ENCODE measurements around the gene EMC8.

DNA sequence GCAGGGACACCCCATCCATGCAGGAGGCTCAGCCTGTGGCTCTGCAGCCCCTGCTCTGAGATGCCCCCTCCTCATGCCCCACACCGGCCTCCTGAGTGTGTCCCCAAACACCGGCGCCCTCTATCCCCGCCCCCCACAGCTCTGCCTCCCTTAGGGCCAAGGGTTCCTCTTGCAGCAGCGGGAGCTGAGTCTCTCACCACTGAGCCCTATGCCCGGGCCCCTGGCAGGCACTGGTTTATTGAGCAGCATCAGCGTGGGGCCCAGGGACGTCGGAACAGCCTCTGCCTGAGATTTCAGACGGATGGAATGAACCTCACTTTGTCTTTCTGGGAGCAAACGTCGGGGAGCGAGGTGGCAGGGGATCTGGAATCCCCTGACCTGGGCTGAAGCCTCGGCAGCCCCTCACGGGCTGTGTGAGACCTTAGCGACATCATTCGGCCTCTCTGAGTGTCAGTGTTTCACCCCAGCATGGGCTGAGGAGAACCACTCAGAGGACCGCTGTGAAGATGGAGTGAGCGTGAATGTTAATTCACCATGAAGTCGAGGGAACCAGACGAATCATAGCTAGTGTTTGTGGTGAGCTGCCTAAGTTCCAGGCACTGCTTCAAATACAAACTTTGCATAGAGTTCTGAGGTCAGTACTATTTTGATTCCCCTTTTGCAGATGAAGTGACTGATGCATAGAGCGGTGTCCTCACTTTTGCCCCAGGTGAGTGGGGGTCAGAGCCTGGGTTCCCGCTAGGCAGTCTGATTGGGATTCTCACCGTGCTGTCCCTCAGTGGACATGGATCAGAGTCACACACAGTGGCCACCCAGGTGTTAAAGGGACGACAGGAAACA is 43.2 kb downstream of the EMC8 start:
- TF ChIP-seq, protein P1, sequence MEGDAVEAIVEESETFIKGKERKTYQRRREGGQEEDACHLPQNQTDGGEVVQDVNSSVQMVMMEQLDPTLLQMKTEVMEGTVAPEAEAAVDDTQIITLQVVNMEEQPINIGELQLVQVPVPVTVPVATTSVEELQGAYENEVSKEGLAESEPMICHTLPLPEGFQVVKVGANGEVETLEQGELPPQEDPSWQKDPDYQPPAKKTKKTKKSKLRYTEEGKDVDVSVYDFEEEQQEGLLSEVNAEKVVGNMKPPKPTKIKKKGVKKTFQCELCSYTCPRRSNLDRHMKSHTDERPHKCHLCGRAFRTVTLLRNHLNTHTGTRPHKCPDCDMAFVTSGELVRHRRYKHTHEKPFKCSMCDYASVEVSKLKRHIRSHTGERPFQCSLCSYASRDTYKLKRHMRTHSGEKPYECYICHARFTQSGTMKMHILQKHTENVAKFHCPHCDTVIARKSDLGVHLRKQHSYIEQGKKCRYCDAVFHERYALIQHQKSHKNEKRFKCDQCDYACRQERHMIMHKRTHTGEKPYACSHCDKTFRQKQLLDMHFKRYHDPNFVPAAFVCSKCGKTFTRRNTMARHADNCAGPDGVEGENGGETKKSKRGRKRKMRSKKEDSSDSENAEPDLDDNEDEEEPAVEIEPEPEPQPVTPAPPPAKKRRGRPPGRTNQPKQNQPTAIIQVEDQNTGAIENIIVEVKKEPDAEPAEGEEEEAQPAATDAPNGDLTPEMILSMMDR (IDR thresholded peaks at IDR 0.05; ENCODE audit: low read depth, low read length, missing input control), result no peak
- no peak for TF ChIP-seq FOXA1 (IDR thresholded peaks at IDR 0.05)
- no peak for TF ChIP-seq RAD21 (IDR thresholded peaks at IDR 0.05)
- TF ChIP-seq GABPA (IDR thresholded peaks at IDR 0.05 in 1 of 2, conservative IDR thresholded peaks at IDR 0.05 in 1 of 2), result no peak
- no peak for TF ChIP-seq YY1 (IDR thresholded peaks at IDR 0.05)
- TF ChIP-seq SP1 (IDR thresholded peaks at IDR 0.05), result no peak
- no peak for TF ChIP-seq TAF1 (conservative IDR thresholded peaks at IDR 0.05)
- TF ChIP-seq JUND (IDR thresholded peaks at IDR 0.05), result no peak
- TF ChIP-seq, protein P2, sequence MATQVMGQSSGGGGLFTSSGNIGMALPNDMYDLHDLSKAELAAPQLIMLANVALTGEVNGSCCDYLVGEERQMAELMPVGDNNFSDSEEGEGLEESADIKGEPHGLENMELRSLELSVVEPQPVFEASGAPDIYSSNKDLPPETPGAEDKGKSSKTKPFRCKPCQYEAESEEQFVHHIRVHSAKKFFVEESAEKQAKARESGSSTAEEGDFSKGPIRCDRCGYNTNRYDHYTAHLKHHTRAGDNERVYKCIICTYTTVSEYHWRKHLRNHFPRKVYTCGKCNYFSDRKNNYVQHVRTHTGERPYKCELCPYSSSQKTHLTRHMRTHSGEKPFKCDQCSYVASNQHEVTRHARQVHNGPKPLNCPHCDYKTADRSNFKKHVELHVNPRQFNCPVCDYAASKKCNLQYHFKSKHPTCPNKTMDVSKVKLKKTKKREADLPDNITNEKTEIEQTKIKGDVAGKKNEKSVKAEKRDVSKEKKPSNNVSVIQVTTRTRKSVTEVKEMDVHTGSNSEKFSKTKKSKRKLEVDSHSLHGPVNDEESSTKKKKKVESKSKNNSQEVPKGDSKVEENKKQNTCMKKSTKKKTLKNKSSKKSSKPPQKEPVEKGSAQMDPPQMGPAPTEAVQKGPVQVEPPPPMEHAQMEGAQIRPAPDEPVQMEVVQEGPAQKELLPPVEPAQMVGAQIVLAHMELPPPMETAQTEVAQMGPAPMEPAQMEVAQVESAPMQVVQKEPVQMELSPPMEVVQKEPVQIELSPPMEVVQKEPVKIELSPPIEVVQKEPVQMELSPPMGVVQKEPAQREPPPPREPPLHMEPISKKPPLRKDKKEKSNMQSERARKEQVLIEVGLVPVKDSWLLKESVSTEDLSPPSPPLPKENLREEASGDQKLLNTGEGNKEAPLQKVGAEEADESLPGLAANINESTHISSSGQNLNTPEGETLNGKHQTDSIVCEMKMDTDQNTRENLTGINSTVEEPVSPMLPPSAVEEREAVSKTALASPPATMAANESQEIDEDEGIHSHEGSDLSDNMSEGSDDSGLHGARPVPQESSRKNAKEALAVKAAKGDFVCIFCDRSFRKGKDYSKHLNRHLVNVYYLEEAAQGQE (IDR thresholded peaks at IDR 0.05), result no peak
- TF ChIP-seq NR2F2 (IDR thresholded peaks at IDR 0.05), result no peak
- TF ChIP-seq EGR1 (IDR thresholded peaks at IDR 0.05; ENCODE audit: low read depth in 2 of 2), result no peak

Measured in liver (tissue), 3 donors.